Fibroblast of gingiva (primary cell): ENCODE results near the gene KDM4D.
A peak's percentile ranks its signal among the peaks of the same experiment; 100 is the strongest.
"Not testable (repeated sequence)": the region's sequence is repeated elsewhere in the genome, so short reads cannot be mapped to it uniquely, and the experiment has no call there.

Experiments
- DNase-seq: peaks from one replicate; pipeline ENCODE4 v3.0.0-alpha.2; 2011; ENCODE audit warnings: low read depth

KDM4D gene

GRCh38 chr11:94973099-94973968 lies at the start of gene KDM4D, which contains the start of gene CWC15:
Gene KDM4D (plus strand): TSS chr11:94973709. CDS start chr11:94997373, 23,664 bp downstream.
Gene CWC15 (minus strand): TSS chr11:94973556. CDS start chr11:94972185, 1,371 bp downstream.
- peak; percentile 90 for DNase-seq

GRCh38 chr11:94924171-94924572 lies 49.3 kb upstream of the KDM4D start:
- DNase-seq: no peak

GRCh38 chr11:94924612-94925011 lies 48.9 kb upstream of the KDM4D start:
- DNase-seq: peak; percentile 48

- no peak for DNase-seq
These were observed 47.9 kb upstream of the KDM4D start for GRCh38 chr11:94925422-94926270.

- DNase-seq: no peak
These were observed 47.3 kb upstream of the KDM4D start for GRCh38 chr11:94926271-94926625.

GRCh38 chr11:94926698-94927237 lies 46.7 kb upstream of the KDM4D start:
- DNase-seq: peak; percentile 98

- no peak for DNase-seq
These were observed 45.2 kb upstream of the KDM4D start for GRCh38 chr11:94928117-94928990.

GRCh38 chr11:94932072-94932471 lies 41.4 kb upstream of the KDM4D start:
- not testable (repeated sequence) for DNase-seq

- DNase-seq: peak; percentile 13
These were observed 41.0 kb upstream of the KDM4D start for GRCh38 chr11:94932503-94932902.

- DNase-seq: peak; percentile 97
These were observed 40.0 kb upstream of the KDM4D start for GRCh38 chr11:94933223-94934130.

- peak; percentile 57 for DNase-seq
These were observed 39.1 kb upstream of the KDM4D start for GRCh38 chr11:94934362-94934761.

GRCh38 chr11:94934846-94935245 lies 38.7 kb upstream of the KDM4D start:
- no peak for DNase-seq

- DNase-seq: peak; percentile 97
These were observed 35.1 kb upstream of the KDM4D start for GRCh38 chr11:94938095-94939055.

GRCh38 chr11:94939346-94939745 lies 34.2 kb upstream of the KDM4D start:
- no peak for DNase-seq

- DNase-seq: no peak
These were observed 32.4 kb upstream of the KDM4D start for GRCh38 chr11:94941131-94941530.

GRCh38 chr11:94946812-94947211 lies 26.7 kb upstream of the KDM4D start:
- DNase-seq: no peak

GRCh38 chr11:94948070-94948617 lies 25.4 kb upstream of the KDM4D start:
- DNase-seq: peak; percentile 55

GRCh38 chr11:94954753-94955152 lies 18.8 kb upstream of the KDM4D start:
- no peak for DNase-seq

- no peak for DNase-seq
These were observed 16.5 kb upstream of the KDM4D start for GRCh38 chr11:94956963-94957362.
